Adrenal gland (tissue), 5 donors: ENCODE data around the gene TLN1.

Experiments
- POLR2A ChIP-seq, 2 donors: fragments of 450-650 bp; IDR thresholded peaks; one replicate each; pipeline ENCODE4 v1.6.1; 2017; ENCODE audit warnings: antibody characterized with exemption in 2 of 2, mild to moderate bottlenecking in 2 of 2, moderate library complexity in 1 of 2
- TF ChIP-seq, protein P1 (sequence below), 6 experiments: fragments of 450-650 bp in 4 of 6; fragments of 200-600 bp in 2 of 6; sonication (generic) in 1 of 6; IDR thresholded peaks; 1 replicate in 5 of 6; 2 replicates in 1 of 6; pipeline versions ENCODE4 v1.5.1 to v1.8.0; 2016 to 2021; ENCODE audit warnings: antibody characterized with exemption in 6 of 6, mild to moderate bottlenecking in 2 of 6, moderate library complexity in 1 of 6
- donor health status: DM: no; HTN: no; CAD: no.

DNA sequence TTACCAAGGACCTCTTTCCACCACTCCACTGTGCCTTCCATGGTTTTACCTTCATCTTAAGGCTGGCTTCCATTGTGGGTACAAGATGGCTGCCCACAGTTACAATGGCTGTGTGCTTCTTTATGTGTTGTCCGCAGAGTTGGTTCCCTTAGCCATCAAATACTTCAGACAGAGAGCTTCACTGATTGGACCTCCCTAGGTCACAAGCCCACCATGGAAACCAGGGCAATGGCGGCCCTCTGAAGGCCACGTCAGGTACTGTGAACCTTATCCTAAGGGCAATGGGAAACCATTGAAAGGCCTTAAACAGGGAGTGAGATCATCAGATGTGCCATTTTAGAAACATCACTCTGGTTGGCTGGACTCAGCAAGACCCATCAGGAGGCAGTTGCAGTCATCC is 64.1 kb downstream of the TLN1 start:
- no peak for TF ChIP-seq POLR2A (IDR thresholded peaks at IDR 0.05)
- TF ChIP-seq, protein P1, sequence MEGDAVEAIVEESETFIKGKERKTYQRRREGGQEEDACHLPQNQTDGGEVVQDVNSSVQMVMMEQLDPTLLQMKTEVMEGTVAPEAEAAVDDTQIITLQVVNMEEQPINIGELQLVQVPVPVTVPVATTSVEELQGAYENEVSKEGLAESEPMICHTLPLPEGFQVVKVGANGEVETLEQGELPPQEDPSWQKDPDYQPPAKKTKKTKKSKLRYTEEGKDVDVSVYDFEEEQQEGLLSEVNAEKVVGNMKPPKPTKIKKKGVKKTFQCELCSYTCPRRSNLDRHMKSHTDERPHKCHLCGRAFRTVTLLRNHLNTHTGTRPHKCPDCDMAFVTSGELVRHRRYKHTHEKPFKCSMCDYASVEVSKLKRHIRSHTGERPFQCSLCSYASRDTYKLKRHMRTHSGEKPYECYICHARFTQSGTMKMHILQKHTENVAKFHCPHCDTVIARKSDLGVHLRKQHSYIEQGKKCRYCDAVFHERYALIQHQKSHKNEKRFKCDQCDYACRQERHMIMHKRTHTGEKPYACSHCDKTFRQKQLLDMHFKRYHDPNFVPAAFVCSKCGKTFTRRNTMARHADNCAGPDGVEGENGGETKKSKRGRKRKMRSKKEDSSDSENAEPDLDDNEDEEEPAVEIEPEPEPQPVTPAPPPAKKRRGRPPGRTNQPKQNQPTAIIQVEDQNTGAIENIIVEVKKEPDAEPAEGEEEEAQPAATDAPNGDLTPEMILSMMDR (IDR thresholded peaks at IDR 0.05), result no peak
